ENCODE measurements around the gene GFI1B.
"Not testable (repeated sequence)": the region's sequence is repeated elsewhere in the genome, so short reads cannot be mapped to it uniquely, and the experiment has no call there.

Gene GFI1B

GRCh38 chr9:132991351-132992300, 13.1 kb downstream of the GFI1B start:
- no peak for DNase-seq

- no peak for DNase-seq
Observed at GRCh38 chr9:132993511-132993939, 15.0 kb downstream of the GFI1B start.

DNA sequence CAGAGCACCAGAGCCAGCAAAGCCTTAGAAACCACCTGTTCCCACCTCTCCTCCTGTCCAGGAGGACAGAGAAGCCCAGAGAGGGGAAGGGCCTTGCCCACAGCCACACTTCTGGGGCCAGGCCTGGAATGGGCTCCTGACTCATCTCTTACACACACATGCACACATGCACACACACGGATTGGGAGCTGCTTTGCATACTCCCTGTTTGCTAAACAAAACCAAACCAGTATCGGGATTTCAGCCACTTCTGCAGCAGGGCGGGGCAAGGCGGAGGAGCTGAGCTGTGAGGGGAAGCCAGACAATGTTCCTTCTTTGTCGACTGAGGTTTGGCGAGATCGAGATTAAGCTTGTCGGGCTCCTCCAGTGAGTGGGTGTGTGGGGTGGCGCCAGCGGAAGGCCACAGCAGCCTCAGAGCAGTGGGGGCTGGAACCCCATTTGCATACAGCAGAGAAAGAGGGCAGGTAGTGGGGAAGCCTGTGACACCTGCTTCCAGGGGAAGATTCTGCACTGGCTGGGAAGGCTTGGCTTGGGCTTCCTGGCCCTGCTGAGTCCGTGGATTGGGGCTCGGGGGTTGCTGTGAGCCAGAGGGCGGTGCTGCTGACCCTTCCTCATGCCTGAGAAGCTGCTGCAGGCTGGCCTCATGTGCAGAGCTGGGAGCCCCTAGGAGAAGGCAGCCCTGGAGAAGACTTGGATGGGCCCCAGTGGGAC, 16.1 kb downstream of the GFI1B start:
- no peak for DNase-seq

DNA sequence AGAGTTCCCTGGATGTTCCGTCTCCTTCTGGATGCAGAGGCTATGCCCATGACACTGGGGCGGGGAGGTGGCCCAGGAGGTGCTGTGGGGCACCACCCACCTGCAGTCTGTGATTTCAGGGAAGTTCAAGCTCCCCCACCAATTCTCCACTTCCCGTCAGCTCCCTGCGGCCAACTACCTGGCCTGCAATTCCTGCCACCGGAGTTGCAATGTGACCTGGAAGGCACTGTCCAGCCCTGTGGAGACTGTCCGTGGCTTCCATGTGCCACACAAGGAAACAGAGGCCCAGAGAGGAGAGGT, 16.6 kb downstream of the GFI1B start:
- no peak for DNase-seq

GRCh38 chr9:132995879-132996278, 17.4 kb downstream of the GFI1B start:
- no peak for DNase-seq

- no peak for DNase-seq
Observed at GRCh38 chr9:132996526-132996925, 18.0 kb downstream of the GFI1B start.

GRCh38 chr9:132997591-132997990, 19.1 kb downstream of the GFI1B start:
- DNase-seq = no peak

- not testable (repeated sequence) for DNase-seq
Observed at GRCh38 chr9:132998221-132998620, 19.7 kb downstream of the GFI1B start.

DNA sequence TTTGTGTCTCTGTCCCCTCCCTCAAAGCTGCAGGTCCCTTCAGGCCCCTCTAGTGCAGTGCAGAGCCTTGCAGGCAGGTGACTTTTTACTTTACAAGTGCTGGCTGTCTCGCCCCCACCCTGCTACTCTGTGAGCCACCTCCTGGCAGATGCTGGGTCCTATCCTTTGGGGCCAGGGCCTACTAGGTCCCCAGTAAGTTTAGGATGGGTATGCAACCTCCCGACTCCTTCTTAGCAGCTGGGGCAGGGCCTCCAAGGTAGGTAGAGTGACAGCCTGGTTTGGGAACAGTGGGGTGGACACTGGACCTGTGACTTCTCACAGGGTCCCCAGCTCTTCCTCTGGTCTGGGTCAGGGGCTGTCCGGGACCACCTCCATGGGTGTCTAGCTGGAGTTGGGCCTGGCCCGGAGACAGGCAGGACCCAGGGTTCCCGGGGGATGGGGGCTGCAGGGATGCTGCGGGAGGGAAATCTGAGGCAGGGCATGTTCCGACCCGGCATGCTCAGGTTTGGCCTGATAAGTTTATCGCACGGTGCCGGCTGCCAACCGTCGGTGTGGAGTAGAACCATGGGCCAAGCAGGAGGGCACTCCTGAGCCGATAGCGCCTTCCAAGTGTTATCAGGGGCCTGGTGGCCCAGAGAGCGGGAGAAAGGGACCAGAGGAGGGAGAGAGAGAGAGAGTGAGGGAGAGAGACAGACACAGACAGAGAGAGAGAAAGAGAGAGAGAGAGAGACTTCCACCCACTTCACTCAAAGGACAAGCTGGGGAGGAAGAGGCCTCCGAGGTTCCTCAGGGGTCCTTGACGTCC, 20.5 kb downstream of the GFI1B start:
- DNase-seq = no peak

- no peak for DNase-seq
Observed at GRCh38 chr9:133002147-133003070, 23.9 kb downstream of the GFI1B start.

- no peak for DNase-seq
Observed at GRCh38 chr9:133003071-133003461, 24.6 kb downstream of the GFI1B start.

GRCh38 chr9:133003671-133004090, 25.2 kb downstream of the GFI1B start:
- DNase-seq = no peak

- DNase-seq = no peak
Observed at GRCh38 chr9:133004091-133004998, 25.9 kb downstream of the GFI1B start.

DNA sequence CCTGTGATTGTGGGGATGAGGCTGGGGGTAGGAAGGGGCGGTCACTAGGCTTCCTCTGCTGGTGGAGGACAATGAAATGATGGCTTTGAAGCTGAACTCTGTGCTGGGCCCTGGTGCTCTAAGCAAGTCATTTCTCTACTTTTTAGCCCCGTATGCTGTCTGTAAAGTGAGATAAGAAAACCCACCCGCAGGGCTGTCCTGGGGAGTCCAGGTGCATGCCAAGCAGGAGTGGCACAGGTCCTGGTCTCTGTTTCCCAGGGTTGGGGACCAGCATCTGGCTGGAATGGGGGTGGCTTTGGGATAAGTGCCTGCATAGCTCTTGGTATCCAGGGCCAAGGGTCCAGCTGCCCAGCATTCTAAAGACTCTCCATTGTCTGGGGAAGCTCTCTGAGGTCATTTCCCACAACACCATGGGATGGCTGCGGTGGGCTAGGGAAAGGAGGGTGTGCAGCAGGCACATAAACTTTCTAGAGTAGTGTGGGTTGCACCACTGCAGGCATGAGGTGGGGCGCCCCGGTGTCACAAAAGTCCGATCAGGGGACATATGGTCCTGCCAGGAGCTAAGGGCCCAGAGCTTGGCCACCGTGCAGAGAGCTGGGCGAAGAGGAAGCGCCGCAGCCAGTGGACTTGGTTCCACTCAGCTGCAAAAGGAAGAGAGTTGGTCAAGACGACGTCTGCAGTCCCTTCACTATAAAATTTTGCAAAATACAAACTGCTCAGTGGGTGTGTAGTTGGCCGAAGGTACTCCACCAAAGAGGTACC, 26.7 kb downstream of the GFI1B start:
- DNase-seq = no peak

DNA sequence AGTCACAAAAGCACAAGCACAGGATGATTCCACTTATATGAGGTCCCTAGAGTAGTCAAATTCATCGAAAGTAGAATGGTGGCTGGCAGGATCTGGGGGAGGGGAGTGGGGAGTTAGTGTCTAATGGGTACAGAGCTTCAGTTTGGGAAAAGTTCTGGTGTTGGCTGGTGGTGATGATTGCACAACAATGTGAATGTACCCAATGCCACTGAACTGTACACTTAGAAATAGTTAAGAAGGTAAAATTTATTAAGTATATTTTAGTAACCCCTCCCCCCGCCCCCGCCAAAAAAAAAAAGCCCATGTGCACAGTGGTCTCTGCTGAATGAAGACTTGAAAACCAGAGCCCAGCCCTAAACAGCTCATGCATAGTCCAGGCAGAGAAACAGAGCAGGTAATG, 27.5 kb downstream of the GFI1B start:
- no peak for DNase-seq

- no peak for DNase-seq
Observed at GRCh38 chr9:133006731-133007352, 28.3 kb downstream of the GFI1B start.

DNA sequence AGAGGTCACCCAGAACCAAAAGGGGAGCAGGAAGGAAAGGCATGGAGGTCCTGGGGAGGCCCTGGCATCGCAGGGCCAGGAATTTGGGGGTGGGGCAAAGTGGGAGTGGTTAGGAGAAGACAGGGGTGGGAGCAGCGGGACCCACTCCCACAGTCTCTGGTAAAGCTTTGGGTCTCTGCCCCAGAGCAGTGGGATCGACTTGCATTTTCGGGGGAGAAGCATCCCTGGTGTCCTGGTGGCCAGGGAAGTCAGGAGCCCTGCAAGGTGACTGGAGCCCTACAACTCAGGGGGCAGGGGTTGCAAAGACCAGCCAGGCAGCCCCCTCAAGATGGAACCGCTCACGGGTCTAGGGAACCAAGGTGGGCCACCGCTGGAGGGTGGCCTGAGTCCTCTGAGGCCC, 29.9 kb downstream of the GFI1B start:
- no peak for DNase-seq

GRCh38 chr9:133008824-133009223, 30.3 kb downstream of the GFI1B start:
- DNase-seq = no peak

DNA sequence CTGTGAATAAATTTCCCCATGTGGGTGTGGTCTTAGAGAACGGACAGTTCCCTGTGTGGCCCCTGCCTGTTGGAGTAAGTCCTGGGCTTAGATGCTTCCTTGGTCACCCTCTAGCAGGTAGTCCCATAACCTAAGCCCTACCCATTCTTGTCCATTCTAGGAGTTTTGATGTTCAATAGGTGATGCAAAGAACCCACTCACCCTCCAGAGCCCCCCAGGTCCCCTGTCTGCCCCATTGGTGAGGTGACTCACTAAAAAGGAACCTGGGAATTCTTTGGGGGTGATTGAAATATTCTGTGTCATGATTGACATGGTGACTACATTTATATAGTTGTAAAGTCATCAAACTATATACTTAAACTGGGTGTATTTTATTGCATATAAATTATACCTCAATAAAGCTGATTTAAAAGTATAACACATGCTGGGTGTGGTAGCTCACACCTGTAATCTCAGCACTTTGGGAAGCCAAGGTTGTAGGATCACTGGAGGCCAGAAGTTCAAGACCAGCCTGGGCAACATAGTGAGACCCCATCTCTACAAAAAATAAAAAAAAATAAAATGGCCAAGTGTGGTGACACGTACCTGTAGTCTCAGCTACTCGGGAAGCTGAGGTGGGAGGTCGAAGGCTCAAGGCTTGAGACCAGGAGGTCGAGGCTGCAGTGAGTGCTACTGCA, 31.6 kb downstream of the GFI1B start:
- DNase-seq = no peak
